GM23338 (cell line): ENCODE data around the gene ADAMTS17. TPM values are rescaled to one million over a fixed set of nuclear protein-coding genes. Genes with fewer than 3 reads are reported as not detected.

Experiments
- ATAC-seq: fragments of 200-7000 bp; cut with Tn5 transposase; 3 replicates; pipeline ENCODE4 v1.9.1; 2020
- DNase-seq: peaks from one replicate; pipeline ENCODE4 v3.0.0-alpha.2; 2015; ENCODE audit warnings: low spot score
- H2AFZ ChIP-seq: fragments of 200-600 bp; sonication (generic); 2 replicates; pipeline ENCODE4 v1.8.0; 2016; ENCODE audit warnings: antibody characterized with exemption, mild to moderate bottlenecking, moderate library complexity
- H3F3A ChIP-seq: fragments of 200-600 bp; sonication (generic); replicated peaks from 2 replicates; pipeline ENCODE4 v1.8.0; 2017; ENCODE audit warnings: antibody characterized with exemption, mixed run types, low read depth
- H3K27ac ChIP-seq: fragments of 200-600 bp; sonication (generic); 2 replicates; pipeline ENCODE4 v1.6.1; 2016; ENCODE audit warnings: low read depth
- H3K27me3 ChIP-seq: fragments of 200-600 bp; sonication (generic); 2 replicates; pipeline ENCODE4 v1.8.0; 2016; ENCODE audit warnings: mild to moderate bottlenecking, mixed run types, moderate library complexity; ENCODE audit not compliant: insufficient read depth
- H3K36me3 ChIP-seq: fragments of 200-600 bp; sonication (generic); 2 replicates; pipeline ENCODE4 v1.8.0; 2016; ENCODE audit warnings: mild to moderate bottlenecking; ENCODE audit not compliant: insufficient read depth
- H3K4me1 ChIP-seq: fragments of 200-600 bp; sonication (generic); 2 replicates; pipeline ENCODE4 v1.8.0; 2016; ENCODE audit warnings: mild to moderate bottlenecking, moderate library complexity; ENCODE audit not compliant: insufficient read depth
- H3K4me2 ChIP-seq: fragments of 200-600 bp; sonication (generic); 2 replicates; pipeline ENCODE4 v1.7.1; 2017; ENCODE audit warnings: mixed run types
- H3K4me3 ChIP-seq: fragments of 200-600 bp; sonication (generic); 2 replicates; pipeline ENCODE4 v1.6.1; 2016; ENCODE audit warnings: mixed run types
- H3K79me2 ChIP-seq: fragments of 200-600 bp; sonication (generic); replicated peaks from 2 replicates; pipeline ENCODE4 v1.8.0; 2017; ENCODE audit warnings: mild to moderate bottlenecking; ENCODE audit not compliant: insufficient read depth
- H3K9me2 ChIP-seq: fragments of 200-600 bp; sonication (generic); 2 replicates; pipeline ENCODE4 v1.8.0; 2017; ENCODE audit not compliant: insufficient read depth
- H4K20me1 ChIP-seq: fragments of 200-600 bp; sonication (generic); replicated peaks from 2 replicates; pipeline ENCODE4 v1.8.0; 2017; ENCODE audit warnings: mild to moderate bottlenecking; ENCODE audit not compliant: insufficient read depth
- H3K27ac Mint-ChIP-seq: 2 replicates; pipeline ENCODE4 v1.8.0; 2020; ENCODE audit warnings: inconsistent platforms, mild to moderate bottlenecking, moderate library complexity, mixed read lengths
- H3K27me3 Mint-ChIP-seq: 3 replicates; pipeline ENCODE4 v1.8.0; 2022; ENCODE audit warnings: low read depth, mild to moderate bottlenecking, moderate library complexity, mixed read lengths, inconsistent platforms; ENCODE audit not compliant: insufficient read depth, poor library complexity
- H3K36me3 Mint-ChIP-seq: 3 replicates; pipeline ENCODE4 v1.8.0; 2021; ENCODE audit warnings: low read depth, mild to moderate bottlenecking, inconsistent platforms, moderate library complexity, mixed read lengths
- H3K4me1 Mint-ChIP-seq: 3 replicates; pipeline ENCODE4 v1.8.0; 2020; ENCODE audit warnings: mild to moderate bottlenecking, inconsistent platforms, mixed read lengths
- H3K4me3 Mint-ChIP-seq: 3 replicates; pipeline ENCODE4 v1.8.0; 2021; ENCODE audit warnings: moderate library complexity, mild to moderate bottlenecking, inconsistent platforms, mixed read lengths
- H3K9me3 Mint-ChIP-seq: 3 replicates; pipeline ENCODE4 v1.8.0; 2020; ENCODE audit warnings: moderate library complexity, mild to moderate bottlenecking, inconsistent platforms, mixed read lengths
- EZH2 ChIP-seq: fragments of 200-600 bp; sonication (generic); IDR thresholded peaks from one replicate; pipeline ENCODE4 v1.8.0; 2017; ENCODE audit warnings: antibody characterized with exemption, mild to moderate bottlenecking, low read depth; ENCODE audit not compliant: unreplicated experiment
- EZH2phosphoT487 ChIP-seq: fragments of 200-600 bp; sonication (generic); IDR thresholded peaks from one replicate; pipeline ENCODE4 v1.8.1; 2018; ENCODE audit warnings: antibody characterized with exemption; ENCODE audit not compliant: unreplicated experiment
- JUNB ChIP-seq: IDR thresholded peaks from one replicate; pipeline ENCODE4 v1.6.1; 2016; ENCODE audit warnings: antibody characterized with exemption; ENCODE audit not compliant: unreplicated experiment
- NANOG ChIP-seq: IDR thresholded peaks from 2 replicates; pipeline ENCODE4 v1.6.1; 2016; ENCODE audit warnings: antibody characterized with exemption, borderline replicate concordance
- POLR2AphosphoS5 ChIP-seq: IDR thresholded peaks from 2 replicates; pipeline ENCODE4 v1.6.1; 2016; ENCODE audit warnings: antibody characterized with exemption, low read depth
- ZNF114 ChIP-seq: fragments of 250-450 bp; sonication (Bioruptor Pico); IDR thresholded peaks from 2 replicates; pipeline ENCODE4 v1.5.0; 2020; ENCODE audit warnings: mild to moderate bottlenecking, moderate library complexity
- ZNF331 ChIP-seq: fragments of 250-450 bp; sonication (Bioruptor Pico); IDR thresholded peaks from 2 replicates; pipeline ENCODE4 v1.5.0; 2020; ENCODE audit warnings: low read depth, mild to moderate bottlenecking, moderate library complexity
- polyA plus RNA-seq: library from polyadenylated mRNA; unstranded; fragments of >200 nt; fragmentation: Nextera tagmentation; extraction: Ambion mirVana; gene quantifications from 2 replicates; pipeline ENCODE4 v1.2.1, GENCODE V29; 2016
- total RNA-seq: library from RNA; depleted of rRNA; stranded (reverse); fragments of >200 nt; shearing (Covaris generic); gene quantifications from 2 replicates; pipeline ENCODE4 v1.2.3, GENCODE V29; 2014
- TF ChIP-seq, protein P1 (sequence below): IDR thresholded peaks from one replicate; pipeline ENCODE4 v1.6.1; 2018; ENCODE audit warnings: antibody characterized with exemption; ENCODE audit not compliant: unreplicated experiment

ADAMTS17 gene
- total and polyA plus RNA-seq, 2 experiments from 2014 or later, result 0.60 to 3.8 TPM

DNA sequence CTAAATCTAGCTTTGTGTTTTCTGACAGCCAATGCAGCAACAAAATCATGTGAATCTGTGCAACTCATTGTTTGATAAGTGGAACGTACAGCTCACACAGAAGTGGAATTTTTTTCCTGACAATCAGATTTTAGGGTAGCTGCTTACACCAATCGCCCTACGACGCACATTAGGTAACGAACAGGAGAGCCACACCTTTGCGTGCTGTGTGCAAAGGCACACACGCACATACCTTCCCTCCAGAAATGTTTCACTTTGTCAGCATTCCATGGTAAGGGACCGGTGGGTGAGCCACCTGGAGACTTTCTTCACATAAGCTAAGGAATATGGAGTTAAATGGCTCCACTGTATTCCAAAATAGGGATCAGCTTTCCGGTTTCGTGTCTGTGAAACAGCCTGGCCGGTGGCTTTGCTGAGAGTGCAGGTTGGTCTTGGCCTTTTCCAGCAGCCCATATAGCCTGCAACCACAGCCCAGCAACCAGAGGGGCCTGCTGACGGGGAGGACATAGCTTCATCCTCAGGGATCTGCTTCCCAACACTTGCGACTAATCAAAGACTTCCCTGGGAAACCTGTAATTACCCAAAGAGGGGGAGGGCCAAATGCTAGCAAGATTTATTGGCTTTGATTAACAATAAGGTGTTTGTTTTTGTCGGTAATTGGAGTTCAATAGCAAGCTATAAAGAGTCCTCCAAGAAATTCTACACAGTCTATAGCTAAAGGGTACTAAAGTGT lies 145.3 kb downstream of the ADAMTS17 start:
- no peaks in the 10 kb centered on the region for H4K20me1 ChIP-seq
- peaks cover 23% of the 10 kb centered on the region for H3K4me1 Mint-ChIP-seq
- no peak overlapping the region for H3K4me3 ChIP-seq
- H3K27ac Mint-ChIP-seq, result no peak overlapping the region
- H3K4me3 Mint-ChIP-seq, result no peak overlapping the region
- H3K36me3 ChIP-seq, result no peaks in the 10 kb centered on the region
- ATAC-seq (no peak), DNase-seq (no peak)
- peaks cover 6% of the 10 kb centered on the region for H3K27me3 Mint-ChIP-seq
- H3K27ac ChIP-seq, result no peak overlapping the region
- H3F3A ChIP-seq, result no peaks in the 10 kb centered on the region
- H3K36me3 Mint-ChIP-seq, result no peaks in the 10 kb centered on the region
- no peaks in the 10 kb centered on the region for H3K9me2 ChIP-seq
- no peaks in the 10 kb centered on the region; the same call in none of the 2 replicates for H3K4me1 ChIP-seq
- no peaks in the 10 kb centered on the region for H3K27me3 ChIP-seq
- no peaks in the 10 kb centered on the region for H3K79me2 ChIP-seq
- no peaks in the 10 kb centered on the region for H3K9me3 Mint-ChIP-seq
- no peak overlapping the region for H2AFZ ChIP-seq
- TF ChIP-seq JUNB (no peak), EZH2phosphoT487 (no peak), NANOG (no peak)
- TF ChIP-seq, protein P1, sequence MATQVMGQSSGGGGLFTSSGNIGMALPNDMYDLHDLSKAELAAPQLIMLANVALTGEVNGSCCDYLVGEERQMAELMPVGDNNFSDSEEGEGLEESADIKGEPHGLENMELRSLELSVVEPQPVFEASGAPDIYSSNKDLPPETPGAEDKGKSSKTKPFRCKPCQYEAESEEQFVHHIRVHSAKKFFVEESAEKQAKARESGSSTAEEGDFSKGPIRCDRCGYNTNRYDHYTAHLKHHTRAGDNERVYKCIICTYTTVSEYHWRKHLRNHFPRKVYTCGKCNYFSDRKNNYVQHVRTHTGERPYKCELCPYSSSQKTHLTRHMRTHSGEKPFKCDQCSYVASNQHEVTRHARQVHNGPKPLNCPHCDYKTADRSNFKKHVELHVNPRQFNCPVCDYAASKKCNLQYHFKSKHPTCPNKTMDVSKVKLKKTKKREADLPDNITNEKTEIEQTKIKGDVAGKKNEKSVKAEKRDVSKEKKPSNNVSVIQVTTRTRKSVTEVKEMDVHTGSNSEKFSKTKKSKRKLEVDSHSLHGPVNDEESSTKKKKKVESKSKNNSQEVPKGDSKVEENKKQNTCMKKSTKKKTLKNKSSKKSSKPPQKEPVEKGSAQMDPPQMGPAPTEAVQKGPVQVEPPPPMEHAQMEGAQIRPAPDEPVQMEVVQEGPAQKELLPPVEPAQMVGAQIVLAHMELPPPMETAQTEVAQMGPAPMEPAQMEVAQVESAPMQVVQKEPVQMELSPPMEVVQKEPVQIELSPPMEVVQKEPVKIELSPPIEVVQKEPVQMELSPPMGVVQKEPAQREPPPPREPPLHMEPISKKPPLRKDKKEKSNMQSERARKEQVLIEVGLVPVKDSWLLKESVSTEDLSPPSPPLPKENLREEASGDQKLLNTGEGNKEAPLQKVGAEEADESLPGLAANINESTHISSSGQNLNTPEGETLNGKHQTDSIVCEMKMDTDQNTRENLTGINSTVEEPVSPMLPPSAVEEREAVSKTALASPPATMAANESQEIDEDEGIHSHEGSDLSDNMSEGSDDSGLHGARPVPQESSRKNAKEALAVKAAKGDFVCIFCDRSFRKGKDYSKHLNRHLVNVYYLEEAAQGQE, result no peak
- H3K4me2 ChIP-seq, result no peak overlapping the region

DNA sequence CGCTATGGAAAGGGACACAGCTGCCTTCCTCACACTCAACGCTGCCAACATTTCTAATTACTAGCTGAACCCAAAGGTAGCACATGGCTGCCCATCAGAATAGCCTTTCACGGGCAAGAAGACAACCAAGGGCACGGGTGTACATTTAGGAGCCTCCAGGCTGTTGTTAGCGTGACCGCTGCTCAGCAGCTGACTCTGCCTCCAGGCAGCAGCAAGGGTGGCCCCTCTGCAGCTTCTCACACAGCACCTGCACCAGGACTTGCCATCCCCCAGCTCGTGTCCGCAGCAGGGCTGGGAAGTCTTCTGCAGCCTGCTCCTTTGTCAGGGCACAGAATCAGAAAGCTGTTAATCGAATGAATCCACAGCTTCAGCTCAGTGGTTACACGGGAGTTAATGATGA lies 146.8 kb downstream of the ADAMTS17 start:
- no peak for DNase-seq
- Histone ChIP-seq H3K4me3 (no peak overlapping the region), H3K4me1 (no peaks in the 10 kb centered on the region; the same call in 1 of the 2 replicates), H3K27ac (no peak overlapping the region), H3K79me2 (no peaks in the 10 kb centered on the region), H4K20me1 (no peaks in the 10 kb centered on the region), H3K36me3 (no peaks in the 10 kb centered on the region), H3K4me2 (no peak overlapping the region), H3K27me3 (no peaks in the 10 kb centered on the region), H3K9me2 (no peaks in the 10 kb centered on the region), H2AFZ (no peak overlapping the region), H3F3A (no peaks in the 10 kb centered on the region)
- H3K4me1 Mint-ChIP-seq, result peaks cover 25% of the 10 kb centered on the region
- no peak for TF ChIP-seq EZH2phosphoT487
- no peak for ATAC-seq
- peaks cover 15% of the 10 kb centered on the region for H3K27me3 Mint-ChIP-seq
- H3K36me3 Mint-ChIP-seq, result 0 out of 3 replicates have a peak, but pooled peaks cover 3% of the 10 kb centered on the region
- H3K4me3 Mint-ChIP-seq, result no peak overlapping the region
- no peak overlapping the region for H3K27ac Mint-ChIP-seq
- no peaks in the 10 kb centered on the region for H3K9me3 Mint-ChIP-seq

DNA sequence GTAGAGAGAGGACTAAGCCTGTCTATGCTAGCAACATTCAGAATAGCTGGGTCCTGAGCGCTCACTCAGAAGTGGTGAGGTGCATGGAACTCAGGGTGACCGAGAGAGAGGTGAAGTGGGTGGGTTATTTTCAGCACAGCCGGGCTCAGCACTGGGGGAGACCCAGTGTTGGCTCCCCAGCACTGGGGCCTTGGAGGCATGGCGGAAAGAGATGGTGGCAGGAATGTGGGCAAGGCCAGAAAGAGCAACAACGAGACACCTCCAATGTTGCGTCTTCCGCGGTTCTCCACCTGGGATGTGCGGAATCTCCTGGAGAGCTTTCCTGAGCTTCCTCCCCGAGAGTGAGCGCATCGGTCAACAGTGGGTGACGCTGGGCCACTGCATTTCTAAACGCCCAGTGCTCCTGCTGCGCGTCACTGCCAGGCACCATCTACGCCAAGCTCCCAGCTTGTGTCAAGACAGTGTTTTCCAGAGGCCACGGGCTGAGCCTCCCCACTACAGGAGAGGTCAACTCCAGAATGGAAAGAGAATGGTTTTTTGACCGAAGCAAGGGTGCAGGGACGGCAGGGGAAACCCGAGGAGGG lies 148.4 kb downstream of the ADAMTS17 start:
- H3K4me3 ChIP-seq, result no peak overlapping the region
- H3K36me3 ChIP-seq, result no peaks in the 10 kb centered on the region
- Mint-ChIP-seq H3K36me3 (0 out of 3 replicates have a peak, but pooled peaks cover 3% of the 10 kb centered on the region), H3K27me3 (peaks cover 15% of the 10 kb centered on the region), H3K4me1 (peaks cover 25% of the 10 kb centered on the region), H3K9me3 (no peaks in the 10 kb centered on the region), H3K4me3 (no peak overlapping the region), H3K27ac (no peak overlapping the region)
- no peak for ATAC-seq
- H3F3A ChIP-seq, result no peaks in the 10 kb centered on the region
- H3K79me2 ChIP-seq, result no peaks in the 10 kb centered on the region
- no peak overlapping the region for H3K27ac ChIP-seq
- no peak overlapping the region for H2AFZ ChIP-seq
- H3K4me2 ChIP-seq, result no peak overlapping the region
- H4K20me1 ChIP-seq, result no peaks in the 10 kb centered on the region
- H3K27me3 ChIP-seq, result no peaks in the 10 kb centered on the region
- H3K9me2 ChIP-seq, result no peaks in the 10 kb centered on the region; the same call in 1 of the 2 replicates
- no peak for DNase-seq
- H3K4me1 ChIP-seq, result no peaks in the 10 kb centered on the region; the same call in 1 of the 2 replicates
- TF ChIP-seq POLR2AphosphoS5 (no peak), JUNB (no peak), EZH2 (no peak), ZNF331 (no peak), EZH2phosphoT487 (no peak), ZNF114 (CRISPR knock-in tag) (no peak)
- TF ChIP-seq, protein P1, result no peak
